Pancreas (tissue), 10 donors: Measurements from ENCODE around the gene LRCOL1. TPM values are rescaled to one million over a fixed set of nuclear protein-coding genes. Genes with fewer than 3 reads are reported as not detected.

Experiments used
- ATAC-seq, 4 donors: fragments of 200-7000 bp; cut with Tn5 transposase; one replicate each; pipeline versions ENCODE4 v1.8.0 to v1.9.1; 2020; ENCODE audit warnings: mild to moderate bottlenecking in 4 of 4, moderate library complexity in 4 of 4
- DNase-seq, 6 donors: peaks; one replicate each; pipeline ENCODE4 v3.0.0-alpha.2; 2020
- FAIRE-seq: peaks from 2 replicates; lab custom pipeline; 2012; peaks lifted over from hg19 to GRCh38; lab: Jason Lieb, UNC
- H3K27ac ChIP-seq, 4 donors: fragments of 200-600 bp; sonication (generic); 1 replicate in 3 of 4; 2 replicates in 1 of 4; pipeline versions ENCODE4 v1.5.0 to v1.8.0; 2020
- H3K27me3 ChIP-seq, 4 donors: fragments of 200-600 bp; one replicate each; pipeline ENCODE4 v1.8.0; 2021
- H3K36me3 ChIP-seq, 3 donors: fragments of 200-600 bp; sonication (generic) in 1 of 3; one replicate each; pipeline versions ENCODE4 v1.5.0 to v1.8.0; 2020 to 2021
- H3K4me1 ChIP-seq, 3 donors: fragments of 200-600 bp; one replicate each; pipeline ENCODE4 v1.8.0; 2021
- H3K4me3 ChIP-seq, 4 donors: fragments of 200-600 bp; sonication (generic) in 2 of 4; one replicate each; pipeline versions ENCODE4 v1.5.0 to v1.8.0; 2020 to 2021
- H3K9me3 ChIP-seq, 4 donors: fragments of 200-600 bp; one replicate each; pipeline ENCODE4 v1.8.0; 2021
- WGBS, 2 donors: extraction: QIAGEN DNeasy Blood & Tissue Kit; methylation state at CpG; one replicate each; pipeline ENCODE4 v1.1.7; 2013; 5-methylcytosine and 5-hydroxymethylcytosine counted together
- intact Hi-C, 3 donors: fragments of 100-400 bp; cut with DNase I; formaldehyde crosslinking; loops; one replicate each; pipeline versions ENCODE4 v1.11.1 to v1.14.2; 2022
- polyA plus RNA-seq, 2 donors: library from polyadenylated mRNA; stranded (reverse); fragments of 200-250 nt; gene quantifications; one replicate each; pipeline ENCODE4 v1.2.3, GENCODE V29; 2013
- total RNA-seq, 6 donors: library from RNA; stranded (reverse); fragmentation: NEBNext Ultra II Directional in 4 of 6; extraction: Animal tissue kit (Norgen Biotek cat#: 25700) in 4 of 6; gene quantifications; one replicate each; pipeline versions ENCODE4 v1.2.1 to v1.2.4, GENCODE V29; 2021 to 2023
- TF ChIP-seq, protein P1 (sequence below), 4 donors: fragments of 200-600 bp; sonication (generic) in 3 of 4; IDR thresholded peaks; one replicate each; pipeline versions ENCODE4 v1.5.0 to v1.8.0; 2021; ENCODE audit warnings: antibody characterized with exemption in 4 of 4
- donor health status: healthy with polysubstance abuse.
- donor health status: DM: no; HTN: no; CAD: no; lungs with moderate emphysema.
- donor health status: DM: no; HTN: no; CAD: no.
- donor health status: control.
- donor health status: control.
- donor health status: Bipolar disorder and iron deficiency.
- donor health status: DM: yes; HTN: yes; CAD: no.
- donor health status: DM: no; HTN: no; CAD: no.
- donor health status: DM: no; HTN: no; CAD: no.
- donor health status: DM: yes; HTN: yes; CAD: no.

LRCOL1 gene
- total and polyA plus RNA-seq, 8 donors, result 0.21 TPM; not detected in 7

- Histone ChIP-seq H3K4me3 (no peak overlapping the region), H3K36me3 (peaks cover 0 to 6% (median 0%) of the 10 kb centered on the region in 3 donors), H3K9me3 (no peaks in the 10 kb centered on the region), H3K4me1 (no peaks in the 10 kb centered on the region), H3K27me3 (no peaks in the 10 kb centered on the region), H3K27ac (no peak overlapping the region)
- peak in 2 of 4 donors; percentile 7 to 34 for ATAC-seq
- TF ChIP-seq, protein P1, sequence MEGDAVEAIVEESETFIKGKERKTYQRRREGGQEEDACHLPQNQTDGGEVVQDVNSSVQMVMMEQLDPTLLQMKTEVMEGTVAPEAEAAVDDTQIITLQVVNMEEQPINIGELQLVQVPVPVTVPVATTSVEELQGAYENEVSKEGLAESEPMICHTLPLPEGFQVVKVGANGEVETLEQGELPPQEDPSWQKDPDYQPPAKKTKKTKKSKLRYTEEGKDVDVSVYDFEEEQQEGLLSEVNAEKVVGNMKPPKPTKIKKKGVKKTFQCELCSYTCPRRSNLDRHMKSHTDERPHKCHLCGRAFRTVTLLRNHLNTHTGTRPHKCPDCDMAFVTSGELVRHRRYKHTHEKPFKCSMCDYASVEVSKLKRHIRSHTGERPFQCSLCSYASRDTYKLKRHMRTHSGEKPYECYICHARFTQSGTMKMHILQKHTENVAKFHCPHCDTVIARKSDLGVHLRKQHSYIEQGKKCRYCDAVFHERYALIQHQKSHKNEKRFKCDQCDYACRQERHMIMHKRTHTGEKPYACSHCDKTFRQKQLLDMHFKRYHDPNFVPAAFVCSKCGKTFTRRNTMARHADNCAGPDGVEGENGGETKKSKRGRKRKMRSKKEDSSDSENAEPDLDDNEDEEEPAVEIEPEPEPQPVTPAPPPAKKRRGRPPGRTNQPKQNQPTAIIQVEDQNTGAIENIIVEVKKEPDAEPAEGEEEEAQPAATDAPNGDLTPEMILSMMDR (IDR thresholded peaks at IDR 0.05), result no peak
- FAIRE-seq, result no peak
- 80 to 90% methylated on average over 17 to 24 of the region's 24 CpGs for WGBS, 2 donors
- intact Hi-C loops, result no loop called here
- no peak for DNase-seq
These were observed 28.3 kb downstream of the LRCOL1 start for GRCh38 chr12:132582058-132582420.

- DNase-seq, result peak in 2 of 6 donors; percentile 29 to 75
- ATAC-seq, result no peak
- H3K4me1 ChIP-seq, result no peaks in the 10 kb centered on the region
- no peak for FAIRE-seq
- H3K27ac ChIP-seq, result no peak overlapping the region
- 89 to 93% methylated on average over 15 to 17 of the region's 17 CpGs for WGBS, 2 donors
- peaks cover 0 to 12% (median 0%) of the 10 kb centered on the region in 3 donors for H3K36me3 ChIP-seq
- TF ChIP-seq, protein P1 (IDR thresholded peaks at IDR 0.05), result no peak
- intact Hi-C loops, result no loop called here
- no peaks in the 10 kb centered on the region for H3K27me3 ChIP-seq
- H3K9me3 ChIP-seq, result no peaks in the 10 kb centered on the region
- no peak overlapping the region for H3K4me3 ChIP-seq
These were observed 28.9 kb downstream of the LRCOL1 start for GRCh38 chr12:132581348-132582057.

GRCh38 chr12:132580701-132581292, 29.6 kb downstream of the LRCOL1 start:
- Histone ChIP-seq H3K9me3 (no peaks in the 10 kb centered on the region), H3K27ac (no peak overlapping the region), H3K27me3 (no peaks in the 10 kb centered on the region), H3K4me1 (no peaks in the 10 kb centered on the region), H3K4me3 (no peak overlapping the region), H3K36me3 (peaks cover 0 to 13% (median under 1%) of the 10 kb centered on the region in 3 donors)
- DNase-seq, result peak in 1 of 6 donors; percentile 36
- no peak for ATAC-seq
- intact Hi-C loops, result no loop called here
- FAIRE-seq, result no peak
- WGBS, 2 donors, result 96 to 97% methylated on average over 12 of the region's 12 CpGs
- TF ChIP-seq, protein P1 (IDR thresholded peaks at IDR 0.05), result no peak

DNA sequence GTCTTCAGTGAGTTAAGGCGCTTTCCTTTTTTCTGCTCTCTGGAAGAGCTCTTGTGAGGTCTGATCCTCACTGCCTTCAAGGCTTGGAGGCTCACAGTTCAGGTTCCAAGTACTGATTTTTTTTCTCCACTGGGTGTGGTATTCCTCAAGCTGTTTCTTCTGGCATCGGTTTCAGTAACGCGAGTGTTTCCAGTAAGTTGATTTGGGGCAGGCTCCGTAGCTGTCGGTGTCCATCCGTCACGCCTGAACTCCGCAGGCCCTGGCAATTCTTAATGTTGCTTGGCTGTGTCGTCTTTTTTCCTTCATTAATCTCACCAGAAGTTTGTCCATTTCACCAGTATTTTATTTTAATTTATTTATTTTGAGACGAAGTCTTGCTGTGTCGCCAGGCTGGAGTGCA, 30.6 kb downstream of the LRCOL1 start:
- intact Hi-C loops, result no loop called here
- ATAC-seq, result no peak
- Histone ChIP-seq H3K27me3 (no peaks in the 10 kb centered on the region), H3K4me3 (no peak overlapping the region), H3K27ac (no peak overlapping the region), H3K4me1 (no peaks in the 10 kb centered on the region), H3K36me3 (peaks cover 0 to 13% (median 2%) of the 10 kb centered on the region in 3 donors), H3K9me3 (no peaks in the 10 kb centered on the region)
- 87 to 91% methylated on average over 12 of the region's 12 CpGs for WGBS, 2 donors
- DNase-seq, result no peak
- TF ChIP-seq, protein P1 (IDR thresholded peaks at IDR 0.05), result no peak
- no peak for FAIRE-seq

GRCh38 chr12:132578826-132579225, 31.6 kb downstream of the LRCOL1 start:
- Histone ChIP-seq H3K27me3 (no peaks in the 10 kb centered on the region), H3K27ac (no peak overlapping the region), H3K9me3 (no peaks in the 10 kb centered on the region), H3K4me3 (no peak overlapping the region), H3K4me1 (no peaks in the 10 kb centered on the region), H3K36me3 (peaks cover 2 to 13% (median 4%) of the 10 kb centered on the region in 3 donors)
- ATAC-seq, result no peak
- FAIRE-seq, result no peak
- 94 to 96% methylated on average over 11 of the region's 11 CpGs for WGBS, 2 donors
- intact Hi-C loops, result no loop called here
- TF ChIP-seq, protein P1 (IDR thresholded peaks at IDR 0.05), result no peak
- DNase-seq, result peak in 1 of 6 donors; percentile 43
